Stomach smooth muscle (tissue), 2 donors: Measurements from ENCODE around the gene ZBTB4.
A peak's percentile ranks its signal among the peaks of the same experiment; 100 is the strongest.
"Not testable (repeated sequence)": the region's sequence is repeated elsewhere in the genome, so short reads cannot be mapped to it uniquely, and the experiment has no call there.

Experiments used
- H3K27ac ChIP-seq: one replicate; pipeline ENCODE4 v1.7.0; 2013; ENCODE audit warnings: mild to moderate bottlenecking, low read length, inconsistent platforms
- H3K27me3 ChIP-seq, 2 donors: one replicate each; pipeline ENCODE4 v1.7.0; 2013; ENCODE audit warnings: low read length in 2 of 2; ENCODE audit not compliant: insufficient read depth in 2 of 2, control insufficient read depth in 1 of 2
- H3K36me3 ChIP-seq, 2 donors: one replicate each; pipeline ENCODE4 v1.7.0; 2013; ENCODE audit warnings: low read length in 2 of 2; ENCODE audit not compliant: control insufficient read depth in 2 of 2, insufficient read depth in 2 of 2
- H3K4me1 ChIP-seq: one replicate; pipeline ENCODE4 v1.7.0; 2013; ENCODE audit warnings: low read length; ENCODE audit not compliant: control insufficient read depth, insufficient read depth
- H3K4me3 ChIP-seq, 2 donors: one replicate each; pipeline ENCODE4 v1.7.0; 2013; ENCODE audit warnings: low read length in 2 of 2
- H3K9ac ChIP-seq, 2 donors: one replicate each; pipeline ENCODE4 v1.7.0; 2013; ENCODE audit warnings: low read length in 2 of 2, mild to moderate bottlenecking in 1 of 2
- H3K9me3 ChIP-seq, 2 donors: one replicate each; pipeline ENCODE4 v1.7.0; 2013; ENCODE audit warnings: low read length in 2 of 2; ENCODE audit not compliant: control insufficient read depth in 2 of 2
- donor health status: healthy.
- donor health status: Pancreatic carcinoma.

Gene ZBTB4

DNA sequence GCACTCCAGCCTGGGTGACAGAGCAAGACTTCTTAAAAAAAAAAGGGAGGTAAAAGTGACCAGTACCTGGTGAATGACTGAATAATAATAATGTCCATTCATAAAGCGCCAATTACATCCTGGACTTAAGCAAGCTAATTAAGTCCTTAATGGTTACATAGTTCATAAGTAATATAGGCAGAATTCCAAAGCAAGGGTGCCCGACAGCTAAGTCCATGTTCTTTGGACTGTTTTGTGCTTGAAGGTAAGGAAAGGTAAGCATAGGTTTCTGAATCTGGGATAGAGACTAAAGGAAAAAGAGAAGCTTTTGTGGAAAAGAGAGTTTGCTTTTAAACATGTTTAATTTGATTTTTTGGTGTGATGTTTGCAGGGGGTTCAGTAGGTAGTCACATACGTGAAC lies 14.5 kb upstream of the ZBTB4 start:
- no peak overlapping the region for H3K4me3 ChIP-seq
- peaks cover 27 to 34% of the 10 kb centered on the region in 2 donors for H3K36me3 ChIP-seq
- no peaks in the 10 kb centered on the region for H3K9me3 ChIP-seq
- no peaks in the 10 kb centered on the region for H3K27me3 ChIP-seq
- no peaks in the 10 kb centered on the region for H3K4me1 ChIP-seq
- H3K27ac ChIP-seq, result no peak overlapping the region
- H3K9ac ChIP-seq, result no peak overlapping the region

DNA sequence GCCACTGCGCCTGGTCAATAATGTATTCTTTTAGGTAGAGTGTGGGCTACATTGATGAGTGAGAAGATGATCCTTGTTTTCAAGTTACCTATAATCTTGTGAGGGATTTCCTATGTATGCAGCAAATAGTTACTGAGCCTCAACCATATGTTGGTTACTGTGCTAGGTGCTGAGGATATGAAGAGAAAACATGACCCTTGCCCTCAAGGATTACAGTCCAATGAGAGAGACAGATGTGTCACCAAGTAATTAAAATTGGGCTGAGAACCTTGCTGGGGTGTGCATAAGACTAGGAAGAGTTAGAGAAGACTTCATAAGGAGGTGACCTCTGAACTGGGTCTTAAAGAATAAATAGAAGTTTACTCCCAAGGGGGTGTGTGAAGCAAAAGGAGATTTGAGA lies 12.2 kb upstream of the ZBTB4 start:
- peaks cover 6 to 12% of the 10 kb centered on the region in 2 donors for H3K36me3 ChIP-seq
- H3K4me1 ChIP-seq, result peaks cover 5% of the 10 kb centered on the region
- H3K27me3 ChIP-seq, result no peaks in the 10 kb centered on the region
- H3K4me3 ChIP-seq, result no peak overlapping the region
- no peak overlapping the region for H3K9ac ChIP-seq
- no peaks in the 10 kb centered on the region for H3K9me3 ChIP-seq
- H3K27ac ChIP-seq, result no peak overlapping the region

DNA sequence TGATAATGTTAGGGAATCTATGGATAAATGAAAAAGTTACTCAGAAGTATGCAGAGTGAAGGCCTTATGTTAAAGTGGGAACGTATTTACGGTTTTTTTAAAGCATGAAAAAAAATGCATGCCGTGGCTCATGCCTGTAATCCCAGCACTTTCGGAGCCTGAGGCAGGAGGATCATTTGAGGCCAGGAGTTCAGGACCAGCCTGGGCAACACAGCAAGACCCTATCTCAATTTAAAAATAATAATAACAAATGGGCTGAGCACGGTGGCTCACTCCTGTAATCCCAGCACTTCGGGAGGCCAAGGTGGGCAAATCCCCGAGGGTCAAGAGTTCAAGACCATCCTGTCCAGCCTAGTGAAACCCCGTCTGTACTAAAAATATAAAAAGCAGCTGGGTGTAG lies 10.7 kb upstream of the ZBTB4 start:
- no peaks in the 10 kb centered on the region for H3K27me3 ChIP-seq
- H3K4me3 ChIP-seq, result no peak overlapping the region
- no peak overlapping the region for H3K27ac ChIP-seq
- peaks cover 0 to 2% of the 10 kb centered on the region in 2 donors for H3K36me3 ChIP-seq
- H3K4me1 ChIP-seq, result peaks cover 16% of the 10 kb centered on the region
- H3K9ac ChIP-seq, result no peak overlapping the region
- H3K9me3 ChIP-seq, result no peaks in the 10 kb centered on the region

DNA sequence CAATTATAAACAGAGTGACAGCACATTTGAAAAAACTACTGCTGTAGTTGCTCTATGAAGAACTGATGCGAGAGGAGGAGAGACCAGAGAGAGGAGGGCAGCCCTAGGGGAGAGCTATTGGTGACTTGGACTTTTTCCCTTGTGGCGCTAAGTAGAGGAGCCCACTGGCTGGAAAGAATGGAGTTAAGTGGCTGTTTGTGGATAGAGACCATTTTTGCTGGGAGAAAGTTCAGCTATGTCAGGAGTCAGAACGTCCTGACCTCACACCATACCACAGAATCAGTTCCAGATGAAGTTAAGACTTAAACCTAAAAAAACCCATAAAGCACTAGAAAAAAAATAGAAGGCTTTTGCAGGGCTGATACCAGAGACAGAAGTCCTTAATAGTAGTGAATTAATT lies 6.8 kb upstream of the ZBTB4 start:
- Histone ChIP-seq H3K36me3 (no peaks in the 10 kb centered on the region), H3K27ac (no peak overlapping the region), H3K9ac (peak overlapping the region; percentile 22 to 23), H3K27me3 (no peaks in the 10 kb centered on the region), H3K4me1 (peaks cover 31% of the 10 kb centered on the region), H3K4me3 (peak overlapping the region in 1 of 2 donors; percentile 64), H3K9me3 (no peaks in the 10 kb centered on the region)

DNA sequence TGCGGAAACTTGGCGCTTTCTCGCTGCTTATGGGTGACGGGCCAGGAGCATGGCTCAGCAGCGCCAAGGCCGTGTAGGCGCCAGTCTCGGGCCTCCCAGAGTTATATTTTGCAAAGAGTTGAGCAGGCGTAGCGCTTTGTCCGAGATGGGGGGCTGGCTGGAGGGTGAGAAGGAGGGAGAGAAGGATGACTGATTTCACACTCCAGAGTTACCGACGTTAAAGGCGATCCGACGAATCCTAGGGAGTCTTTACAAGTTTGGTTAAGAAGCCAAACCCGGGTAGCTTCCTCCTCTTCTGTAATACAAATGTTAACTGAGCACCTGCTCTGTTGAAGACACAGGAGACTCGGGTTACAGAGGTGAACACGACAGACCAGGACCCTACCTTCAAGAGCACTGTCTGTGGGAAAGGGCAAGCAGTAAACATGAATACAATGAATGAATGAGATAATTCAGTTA lies 5.5 kb upstream of the ZBTB4 start:
- Histone ChIP-seq H3K4me1 (peaks cover 37% of the 10 kb centered on the region), H3K9ac (peak overlapping the region; percentile 64 to 75), H3K27ac (peak overlapping the region; percentile 100), H3K36me3 (no peaks in the 10 kb centered on the region), H3K9me3 (no peaks in the 10 kb centered on the region), H3K4me3 (peak overlapping the region; percentile 64 to 94), H3K27me3 (no peaks in the 10 kb centered on the region)

DNA sequence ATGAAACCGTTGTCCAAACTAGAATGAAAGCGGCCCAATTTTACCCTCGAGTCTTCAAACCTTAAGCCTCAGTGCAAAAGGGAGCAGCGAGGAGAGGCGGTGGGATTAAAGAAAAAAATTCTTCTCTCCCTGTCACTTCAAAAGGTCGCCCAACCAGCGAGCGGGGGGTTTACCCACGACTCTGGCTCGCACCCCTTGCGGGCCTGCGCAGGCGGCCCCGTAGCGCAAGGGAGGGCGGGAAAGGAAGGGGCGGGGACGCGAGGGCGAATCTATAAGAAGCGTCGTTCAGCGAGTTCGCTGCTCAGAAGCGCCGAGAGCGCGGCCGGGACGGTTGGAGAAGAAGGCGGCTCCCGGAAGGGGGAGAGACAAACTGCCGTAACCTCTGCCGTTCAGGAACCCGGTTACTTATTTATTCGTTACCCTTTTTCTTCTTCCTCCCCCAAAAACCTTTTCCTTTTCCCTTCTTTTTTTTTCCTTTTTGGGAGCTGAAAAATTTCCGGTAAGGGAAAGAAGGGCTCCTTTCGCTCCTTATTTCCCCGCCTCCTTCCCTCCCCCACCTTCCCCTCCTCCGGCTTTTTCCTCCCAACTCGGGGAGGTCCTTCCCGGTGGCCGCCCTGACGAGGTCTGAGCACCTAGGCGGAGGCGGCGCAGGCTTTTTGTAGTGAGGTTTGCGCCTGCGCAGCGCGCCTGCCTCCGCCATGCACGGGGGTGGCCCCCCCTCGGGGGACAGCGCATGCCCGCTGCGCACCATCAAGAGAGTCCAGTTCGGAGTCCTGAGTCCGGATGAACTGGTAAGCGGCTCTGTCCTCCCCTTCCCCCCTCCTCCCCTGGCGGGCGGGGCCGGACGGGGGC lies 4.9 kb upstream of the ZBTB4 start, which contains the start of gene POLR2A:
Gene POLR2A, plus strand, starts transcription at position 300 of the 852 bp plus-strand sequence.
- no peaks in the 10 kb centered on the region for H3K9me3 ChIP-seq
- peak within 1 kb of the TSS; percentile 98 to 100 for H3K9ac ChIP-seq
- H3K27ac ChIP-seq, result peak within 1 kb of the TSS; percentile 100
- no peaks in the 10 kb centered on the region for H3K36me3 ChIP-seq
- H3K27me3 ChIP-seq, result no peaks in the 10 kb centered on the region
- H3K4me1 ChIP-seq, result peaks cover 42% of the 10 kb centered on the region
- H3K4me3 ChIP-seq, result peak within 1 kb of the TSS; percentile 73 to 94

DNA sequence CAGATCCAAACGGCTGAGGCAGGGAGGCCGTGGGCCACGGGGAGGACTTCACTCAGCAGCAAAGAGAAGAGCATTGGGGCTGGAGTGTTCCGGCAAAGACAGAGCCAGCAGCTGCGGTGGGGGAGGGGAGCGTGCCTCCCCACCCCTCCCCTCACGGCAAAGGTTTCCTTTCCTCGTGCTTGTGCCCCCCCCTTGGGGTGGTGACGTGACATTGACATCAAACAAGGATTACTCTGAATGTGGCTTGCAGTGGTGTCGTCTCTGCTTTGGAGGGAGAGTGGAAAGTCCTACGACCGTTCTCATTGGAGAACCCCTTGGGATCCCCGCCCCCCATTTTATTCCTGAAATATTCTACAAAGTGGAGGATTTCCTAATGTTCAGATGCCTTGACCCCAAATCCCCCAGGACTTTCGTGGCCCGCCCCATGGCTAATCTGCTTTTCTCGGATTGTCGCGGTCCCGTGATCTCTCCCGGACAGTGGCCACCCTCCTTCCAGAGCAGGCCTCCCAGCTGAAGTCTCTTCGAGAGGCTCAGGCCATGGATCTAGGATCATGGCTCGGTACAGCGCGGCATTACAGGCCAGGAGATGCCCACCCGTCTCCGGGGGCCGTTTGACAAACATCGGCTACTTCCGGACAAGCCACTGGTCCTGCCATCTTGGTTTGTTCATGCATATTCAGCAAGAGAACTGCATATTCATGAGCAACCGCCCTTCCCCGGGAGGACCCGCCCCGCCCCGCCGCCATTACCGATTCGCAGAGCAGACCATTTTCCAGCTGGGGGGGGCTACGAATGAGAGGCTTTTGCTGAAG lies 4.0 kb upstream of the ZBTB4 start:
- Histone ChIP-seq H3K4me3 (peak overlapping the region; percentile 73 to 94), H3K27ac (peak overlapping the region; percentile 100), H3K27me3 (no peaks in the 10 kb centered on the region), H3K9me3 (no peaks in the 10 kb centered on the region), H3K36me3 (no peaks in the 10 kb centered on the region), H3K9ac (peak overlapping the region; percentile 98 to 100), H3K4me1 (peaks cover 42% of the 10 kb centered on the region)

DNA sequence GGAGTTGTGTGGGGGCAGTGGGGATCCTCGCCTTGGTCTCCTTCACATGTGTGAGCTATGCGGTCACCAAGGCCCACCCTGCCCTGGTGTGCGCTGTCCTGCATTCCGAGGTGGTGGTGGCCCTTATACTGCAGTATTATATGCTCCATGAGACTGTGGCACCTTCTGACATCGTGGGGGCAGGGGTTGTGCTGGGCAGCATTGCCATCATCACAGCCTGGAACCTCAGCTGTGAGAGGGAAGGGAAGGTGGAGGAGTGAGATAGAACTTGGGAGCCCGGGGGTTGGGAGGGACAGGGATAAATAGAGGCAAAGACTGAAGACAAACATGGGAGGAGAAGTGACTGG lies 3.3 kb upstream of the ZBTB4 start:
- H3K27me3 ChIP-seq, H3K36me3 ChIP-seq, H3K9me3 ChIP-seq: not testable (repeated sequence)
- H3K4me1 ChIP-seq, result peaks cover 49% of the 10 kb centered on the region
- peak overlapping the region; percentile 100 for H3K27ac ChIP-seq
- H3K9ac ChIP-seq, result peak overlapping the region; percentile 98 to 100
- peak overlapping the region; percentile 73 to 94 for H3K4me3 ChIP-seq

DNA sequence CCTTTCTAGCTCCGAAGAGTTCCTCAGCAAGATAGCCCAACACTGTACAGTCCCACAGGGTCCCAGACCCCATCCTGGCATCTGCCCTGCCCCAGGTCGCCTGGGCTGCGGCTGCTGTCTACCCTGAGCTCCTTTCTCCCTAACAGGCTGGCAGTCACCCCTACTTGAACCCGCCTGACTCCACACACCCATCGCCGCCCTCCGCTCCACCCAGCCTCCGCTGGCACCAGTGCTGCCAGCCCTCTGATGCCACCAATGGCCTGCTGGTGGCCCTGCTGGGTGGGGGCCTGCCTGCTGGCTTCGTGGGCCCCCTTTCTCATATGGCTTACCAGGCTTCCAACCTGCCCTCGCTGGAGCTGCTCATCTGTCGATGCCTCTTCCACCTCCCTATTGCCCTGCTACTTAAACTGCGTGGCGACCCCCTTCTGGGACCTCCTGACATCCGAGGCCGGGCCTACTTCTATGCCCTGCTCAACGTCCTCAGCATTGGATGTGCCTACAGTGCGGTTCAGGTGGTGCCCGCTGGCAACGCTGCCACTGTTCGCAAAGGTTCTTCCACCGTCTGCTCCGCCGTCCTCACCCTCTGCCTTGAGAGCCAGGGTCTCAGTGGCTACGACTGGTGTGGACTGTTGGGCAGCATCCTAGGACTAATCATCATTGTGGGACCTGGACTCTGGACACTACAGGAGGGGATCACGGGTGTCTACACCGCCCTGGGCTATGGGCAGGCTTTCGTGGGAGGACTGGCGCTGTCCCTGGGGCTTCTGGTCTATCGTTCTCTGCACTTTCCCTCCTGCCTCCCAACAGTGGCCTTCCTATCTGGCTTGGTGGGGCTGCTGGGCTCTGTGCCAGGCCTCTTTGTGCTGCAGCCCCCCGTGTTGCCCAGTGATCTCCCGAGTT lies 2.7 kb upstream of the ZBTB4 start:
- H3K9ac ChIP-seq, result not testable (repeated sequence)
- H3K4me1 ChIP-seq, result peaks cover 54% of the 10 kb centered on the region

DNA sequence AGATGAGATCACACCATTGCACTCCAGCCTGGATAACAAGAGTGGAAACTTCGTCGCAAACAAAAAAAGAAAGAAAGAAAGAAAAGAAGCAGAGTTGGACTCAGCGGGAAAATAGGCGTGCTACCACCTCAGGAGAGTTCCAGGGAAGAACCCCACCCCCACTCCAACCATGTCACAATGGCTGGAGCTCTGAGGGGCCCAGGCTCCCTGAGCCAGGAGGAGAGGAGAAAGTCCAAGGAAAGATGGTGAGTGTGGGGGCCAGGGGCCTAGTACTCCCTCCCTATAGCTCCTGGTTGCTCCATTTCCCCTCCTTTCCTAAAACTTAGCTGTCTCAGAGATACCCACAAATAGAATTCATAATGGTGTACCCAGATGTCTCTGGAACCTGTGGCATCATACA lies 1.8 kb upstream of the ZBTB4 start, which contains the start of gene SLC35G6:
Gene SLC35G6, plus strand, starts transcription at position 172 of the 400 bp plus-strand sequence. Its CDS starts 71 bp downstream, at position 243.
- not testable (repeated sequence) for H3K27me3 ChIP-seq, H3K36me3 ChIP-seq, H3K9me3 ChIP-seq
- Histone ChIP-seq H3K4me1 (peaks cover 56% of the 10 kb centered on the region), H3K27ac (peak within 1 kb of the TSS; percentile 94), H3K9ac (peak within 1 kb of the TSS in 1 of 2 donors; percentile 73), H3K4me3 (peak within 1 kb of the TSS in 1 of 2 donors; percentile 87)

More for the DNA sequence above, 2.7 kb upstream of the ZBTB4 start:
- not testable (repeated sequence) for H3K9me3 ChIP-seq, H3K27me3 ChIP-seq, H3K4me3 ChIP-seq, H3K36me3 ChIP-seq
- peak overlapping the region; percentile 100 for H3K27ac ChIP-seq
